ENCODE data around the gene DHDH. TPM values are rescaled to one million over a fixed set of nuclear protein-coding genes. Genes with fewer than 3 reads are reported as not detected.

The DHDH gene
- total and polyA plus RNA-seq, 2 of the 13 experiments (the other 11 are each of a cell fraction or from before 2014, with no cell fraction given): 0.13 to 0.91 TPM

DNA sequence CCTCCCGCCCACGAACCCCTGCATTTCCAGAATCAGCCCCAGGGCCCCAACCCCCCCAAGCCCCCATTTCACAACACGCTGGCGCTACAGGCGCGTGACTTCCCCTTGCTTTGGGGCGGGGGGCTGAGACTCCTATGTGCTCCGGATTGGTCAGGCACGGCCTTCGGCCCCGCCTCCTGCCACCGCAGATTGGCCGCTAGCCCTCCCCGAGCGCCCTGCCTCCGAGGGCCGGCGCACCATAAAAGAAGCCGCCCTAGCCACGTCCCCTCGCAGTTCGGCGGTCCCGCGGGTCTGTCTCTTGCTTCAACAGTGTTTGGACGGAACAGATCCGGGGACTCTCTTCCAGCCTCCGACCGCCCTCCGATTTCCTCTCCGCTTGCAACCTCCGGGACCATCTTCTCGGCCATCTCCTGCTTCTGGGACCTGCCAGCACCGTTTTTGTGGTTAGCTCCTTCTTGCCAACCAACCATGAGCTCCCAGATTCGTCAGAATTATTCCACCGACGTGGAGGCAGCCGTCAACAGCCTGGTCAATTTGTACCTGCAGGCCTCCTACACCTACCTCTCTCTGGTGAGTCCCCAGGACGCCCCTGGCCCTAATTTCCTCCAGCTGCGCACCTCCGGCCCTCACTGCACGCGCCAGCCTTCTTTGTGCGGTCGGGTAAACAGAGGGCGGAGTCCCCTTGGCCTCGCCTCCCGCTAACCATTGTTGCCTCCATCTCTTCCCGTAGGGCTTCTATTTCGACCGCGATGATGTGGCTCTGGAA is 31.7 kb downstream of the DHDH start, which contains the start of gene FTL (continued):
- peak; percentile 93 for TF ChIP-seq ZNF605 (CRISPR knock-in tag; IDR thresholded peaks at IDR 0.05)
- TF ChIP-seq HOXA7 (CRISPR knock-in tag; IDR thresholded peaks at IDR 0.05): peak; percentile 77; the same call in 1 of the 2 replicates
- no peak for TF ChIP-seq NR2F6 (IDR thresholded peaks at IDR 0.05)
- peak; percentile 55; the same call in 1 of the 2 replicates for TF ChIP-seq NR2F6 (CRISPR knock-in tag; IDR thresholded peaks at IDR 0.05)
- TF ChIP-seq PRDM4 (CRISPR knock-in tag; IDR thresholded peaks at IDR 0.05; ENCODE audit: borderline replicate concordance): no peak
- no peak for TF ChIP-seq PHB2 (IDR thresholded peaks at IDR 0.05; ENCODE audit: partially characterized antibody)
- no peak for TF ChIP-seq KDM1A (CRISPR knock-in tag; IDR thresholded peaks at IDR 0.05)
- no peak for TF ChIP-seq GRHL1 (CRISPR knock-in tag; conservative IDR thresholded peaks at IDR 0.05)
- TF ChIP-seq ZNF510 (CRISPR knock-in tag; IDR thresholded peaks at IDR 0.05; ENCODE audit: low read depth): peak; percentile 97
- no peak for TF ChIP-seq FOXA1 (IDR thresholded peaks at IDR 0.05)
- TF ChIP-seq FOXA1 (CRISPR knock-in tag; IDR thresholded peaks at IDR 0.05): peak; percentile 20; the same call in 1 of the 2 replicates
- no peak for TF ChIP-seq ZNF879 (CRISPR knock-in tag; IDR thresholded peaks at IDR 0.05)
- TF ChIP-seq ZNF598 (CRISPR knock-in tag; IDR thresholded peaks at IDR 0.05; ENCODE audit: borderline replicate concordance): peak; percentile 100
- TF ChIP-seq ZBTB44 (CRISPR knock-in tag; IDR thresholded peaks at IDR 0.05): peak; percentile 78; the same call in 1 of the 2 replicates
- no peak for TF ChIP-seq EHMT2 (IDR thresholded peaks at IDR 0.05; ENCODE audit: borderline replicate concordance, low read depth, low read length)
- 0 out of 2 replicates have a peak, but pooled peaks have one; percentile 76 for TF ChIP-seq ZNF468 (CRISPR knock-in tag; IDR thresholded peaks at IDR 0.05)
- peak; percentile 85; the same call in 1 of the 2 replicates for TF ChIP-seq MTF1 (CRISPR knock-in tag; IDR thresholded peaks at IDR 0.05)
- peak; percentile 95; the same call in 1 of the 2 replicates for TF ChIP-seq TBP (CRISPR knock-in tag; IDR thresholded peaks at IDR 0.05)
- peak; percentile 91 for TF ChIP-seq SAP130 (CRISPR knock-in tag; IDR thresholded peaks at IDR 0.05; ENCODE audit: low read depth)
- TF ChIP-seq RARA (CRISPR knock-in tag; IDR thresholded peaks at IDR 0.05): peak; percentile 48
- TF ChIP-seq KLF16 (CRISPR knock-in tag; IDR thresholded peaks at IDR 0.05): peak; percentile 23 to 97; a peak in 3 of 4 replicates
- TF ChIP-seq GTF2F1 (IDR thresholded peaks at IDR 0.05; ENCODE audit: low read length): peak; percentile 93
- TF ChIP-seq FOXJ3 (CRISPR knock-in tag; IDR thresholded peaks at IDR 0.05; ENCODE audit: borderline replicate concordance): peak; percentile 67; the same call in 1 of the 2 replicates
- TF ChIP-seq PHF21A (CRISPR knock-in tag; IDR thresholded peaks at IDR 0.05): peak; percentile 33; the same call in 1 of the 2 replicates
- TF ChIP-seq ZNF652 (CRISPR knock-in tag; IDR thresholded peaks at IDR 0.05; ENCODE audit: borderline replicate concordance, low read depth): peak; percentile 30; the same call in 1 of the 2 replicates
- TF ChIP-seq ZNF607 (CRISPR knock-in tag; IDR thresholded peaks at IDR 0.05; ENCODE audit: borderline replicate concordance): peak; percentile 97
